ENCODE measurements around the gene VPS37D. TPM values are rescaled to one million over a fixed set of nuclear protein-coding genes. Genes with fewer than 3 reads are reported as not detected.

VPS37D gene
- total and polyA plus RNA-seq, 10 of the 15 experiments (the other 5 are each of a cell fraction or from before 2014, with no cell fraction given): 0.10 to 0.45 (median 0.16) TPM; not detected in 6

DNA sequence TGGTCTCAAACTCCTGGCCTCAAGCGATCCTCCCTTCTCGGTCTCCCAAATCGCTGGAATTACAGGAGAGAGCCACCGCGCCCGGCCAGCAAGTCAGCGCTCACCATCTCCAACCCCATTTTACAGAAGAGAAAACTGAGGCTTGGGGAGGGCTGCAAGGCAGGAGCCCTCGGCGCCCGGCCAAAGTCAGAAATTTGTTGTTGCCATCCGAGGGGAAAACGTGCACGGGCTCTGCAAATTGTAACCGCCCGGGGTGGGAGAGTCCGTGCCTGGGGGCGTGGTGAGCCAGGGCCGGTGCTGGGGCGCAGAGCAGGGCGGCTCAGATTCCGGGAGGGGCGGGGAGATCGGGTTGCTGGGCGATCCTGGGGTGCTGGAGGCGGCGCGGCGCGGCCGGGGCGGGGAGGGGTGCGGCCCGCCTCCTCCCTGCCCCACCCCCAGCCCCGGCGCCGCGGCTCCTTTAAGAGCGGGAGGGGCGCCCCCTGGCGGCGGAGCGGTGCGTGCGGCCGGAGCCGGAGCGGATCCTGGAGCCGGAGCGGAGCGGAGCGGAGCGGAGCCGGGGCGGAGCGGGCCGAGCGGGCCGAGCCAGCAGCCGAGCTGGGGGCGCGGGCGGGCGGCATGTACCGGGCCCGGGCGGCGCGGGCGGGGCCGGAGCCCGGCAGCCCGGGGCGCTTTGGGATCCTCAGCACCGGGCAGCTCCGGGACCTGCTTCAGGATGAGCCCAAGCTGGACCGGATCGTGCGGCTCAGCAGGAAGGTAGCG lies at the start of gene VPS37D (continued):
- TF ChIP-seq IKZF2 (IDR thresholded peaks at IDR 0.05): no peak
- no peak for TF ChIP-seq BRCA1 (IDR thresholded peaks at IDR 0.05; ENCODE audit: low read depth, low read length)
- TF ChIP-seq, protein P1, sequence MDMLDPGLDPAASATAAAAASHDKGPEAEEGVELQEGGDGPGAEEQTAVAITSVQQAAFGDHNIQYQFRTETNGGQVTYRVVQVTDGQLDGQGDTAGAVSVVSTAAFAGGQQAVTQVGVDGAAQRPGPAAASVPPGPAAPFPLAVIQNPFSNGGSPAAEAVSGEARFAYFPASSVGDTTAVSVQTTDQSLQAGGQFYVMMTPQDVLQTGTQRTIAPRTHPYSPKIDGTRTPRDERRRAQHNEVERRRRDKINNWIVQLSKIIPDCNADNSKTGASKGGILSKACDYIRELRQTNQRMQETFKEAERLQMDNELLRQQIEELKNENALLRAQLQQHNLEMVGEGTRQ (IDR thresholded peaks at IDR 0.05; ENCODE audit: borderline replicate concordance, low read depth, low read length): no peak
- TF ChIP-seq, protein P2, sequence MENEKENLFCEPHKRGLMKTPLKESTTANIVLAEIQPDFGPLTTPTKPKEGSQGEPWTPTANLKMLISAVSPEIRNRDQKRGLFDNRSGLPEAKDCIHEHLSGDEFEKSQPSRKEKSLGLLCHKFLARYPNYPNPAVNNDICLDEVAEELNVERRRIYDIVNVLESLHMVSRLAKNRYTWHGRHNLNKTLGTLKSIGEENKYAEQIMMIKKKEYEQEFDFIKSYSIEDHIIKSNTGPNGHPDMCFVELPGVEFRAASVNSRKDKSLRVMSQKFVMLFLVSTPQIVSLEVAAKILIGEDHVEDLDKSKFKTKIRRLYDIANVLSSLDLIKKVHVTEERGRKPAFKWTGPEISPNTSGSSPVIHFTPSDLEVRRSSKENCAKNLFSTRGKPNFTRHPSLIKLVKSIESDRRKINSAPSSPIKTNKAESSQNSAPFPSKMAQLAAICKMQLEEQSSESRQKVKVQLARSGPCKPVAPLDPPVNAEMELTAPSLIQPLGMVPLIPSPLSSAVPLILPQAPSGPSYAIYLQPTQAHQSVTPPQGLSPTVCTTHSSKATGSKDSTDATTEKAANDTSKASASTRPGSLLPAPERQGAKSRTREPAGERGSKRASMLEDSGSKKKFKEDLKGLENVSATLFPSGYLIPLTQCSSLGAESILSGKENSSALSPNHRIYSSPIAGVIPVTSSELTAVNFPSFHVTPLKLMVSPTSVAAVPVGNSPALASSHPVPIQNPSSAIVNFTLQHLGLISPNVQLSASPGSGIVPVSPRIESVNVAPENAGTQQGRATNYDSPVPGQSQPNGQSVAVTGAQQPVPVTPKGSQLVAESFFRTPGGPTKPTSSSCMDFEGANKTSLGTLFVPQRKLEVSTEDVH (IDR thresholded peaks at IDR 0.05; ENCODE audit: low read depth, partially characterized antibody): no peak
- TF ChIP-seq, protein P3, sequence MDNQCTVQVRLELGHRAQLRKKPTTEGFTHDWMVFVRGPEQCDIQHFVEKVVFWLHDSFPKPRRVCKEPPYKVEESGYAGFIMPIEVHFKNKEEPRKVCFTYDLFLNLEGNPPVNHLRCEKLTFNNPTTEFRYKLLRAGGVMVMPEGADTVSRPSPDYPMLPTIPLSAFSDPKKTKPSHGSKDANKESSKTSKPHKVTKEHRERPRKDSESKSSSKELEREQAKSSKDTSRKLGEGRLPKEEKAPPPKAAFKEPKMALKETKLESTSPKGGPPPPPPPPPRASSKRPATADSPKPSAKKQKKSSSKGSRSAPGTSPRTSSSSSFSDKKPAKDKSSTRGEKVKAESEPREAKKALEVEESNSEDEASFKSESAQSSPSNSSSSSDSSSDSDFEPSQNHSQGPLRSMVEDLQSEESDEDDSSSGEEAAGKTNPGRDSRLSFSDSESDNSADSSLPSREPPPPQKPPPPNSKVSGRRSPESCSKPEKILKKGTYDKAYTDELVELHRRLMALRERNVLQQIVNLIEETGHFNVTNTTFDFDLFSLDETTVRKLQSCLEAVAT (IDR thresholded peaks at IDR 0.05): no peak
- no peak for TF ChIP-seq ATF7 (IDR thresholded peaks at IDR 0.05; ENCODE audit: low read depth)
- no peak for TF ChIP-seq EZH2 (IDR thresholded peaks at IDR 0.05; ENCODE audit: borderline replicate concordance, control insufficient read depth, low read depth, low read length)
- TF ChIP-seq, protein P4, sequence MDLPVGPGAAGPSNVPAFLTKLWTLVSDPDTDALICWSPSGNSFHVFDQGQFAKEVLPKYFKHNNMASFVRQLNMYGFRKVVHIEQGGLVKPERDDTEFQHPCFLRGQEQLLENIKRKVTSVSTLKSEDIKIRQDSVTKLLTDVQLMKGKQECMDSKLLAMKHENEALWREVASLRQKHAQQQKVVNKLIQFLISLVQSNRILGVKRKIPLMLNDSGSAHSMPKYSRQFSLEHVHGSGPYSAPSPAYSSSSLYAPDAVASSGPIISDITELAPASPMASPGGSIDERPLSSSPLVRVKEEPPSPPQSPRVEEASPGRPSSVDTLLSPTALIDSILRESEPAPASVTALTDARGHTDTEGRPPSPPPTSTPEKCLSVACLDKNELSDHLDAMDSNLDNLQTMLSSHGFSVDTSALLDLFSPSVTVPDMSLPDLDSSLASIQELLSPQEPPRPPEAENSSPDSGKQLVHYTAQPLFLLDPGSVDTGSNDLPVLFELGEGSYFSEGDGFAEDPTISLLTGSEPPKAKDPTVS (IDR thresholded peaks at IDR 0.05; ENCODE audit: low read depth, low read length): no peak
- no peak for TF ChIP-seq ETV6 (conservative IDR thresholded peaks at IDR 0.05 in 1 of 2, IDR thresholded peaks at IDR 0.05 in 1 of 2; ENCODE audit: borderline replicate concordance in 1 of 2, low read depth in 1 of 2)
- no peak for TF ChIP-seq JUNB (IDR thresholded peaks at IDR 0.05)
- 0 out of 2 replicates have a peak, but pooled peaks have one; percentile 55 for TF ChIP-seq CBX5 (IDR thresholded peaks at IDR 0.05; ENCODE audit: low read depth)
- TF ChIP-seq, protein P5, sequence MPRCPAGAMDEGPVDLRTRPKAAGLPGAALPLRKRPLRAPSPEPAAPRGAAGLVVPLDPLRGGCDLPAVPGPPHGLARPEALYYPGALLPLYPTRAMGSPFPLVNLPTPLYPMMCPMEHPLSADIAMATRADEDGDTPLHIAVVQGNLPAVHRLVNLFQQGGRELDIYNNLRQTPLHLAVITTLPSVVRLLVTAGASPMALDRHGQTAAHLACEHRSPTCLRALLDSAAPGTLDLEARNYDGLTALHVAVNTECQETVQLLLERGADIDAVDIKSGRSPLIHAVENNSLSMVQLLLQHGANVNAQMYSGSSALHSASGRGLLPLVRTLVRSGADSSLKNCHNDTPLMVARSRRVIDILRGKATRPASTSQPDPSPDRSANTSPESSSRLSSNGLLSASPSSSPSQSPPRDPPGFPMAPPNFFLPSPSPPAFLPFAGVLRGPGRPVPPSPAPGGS (IDR thresholded peaks at IDR 0.05; ENCODE audit: borderline replicate concordance, insufficient read depth, low read depth, low read length, poor library complexity, severe bottlenecking): no peak
- no peak for TF ChIP-seq FOXK2 (IDR thresholded peaks at IDR 0.05)
- no peak for TF ChIP-seq ASH2L (IDR thresholded peaks at IDR 0.05; ENCODE audit: borderline replicate concordance, low read depth)
- 0 out of 2 replicates have a peak, but pooled peaks have one; percentile 33 for TF ChIP-seq RUNX3 (IDR thresholded peaks at IDR 0.05; ENCODE audit: low read length)
- no peak for TF ChIP-seq NFIC (IDR thresholded peaks at IDR 0.05; ENCODE audit: low read depth, low read length)
- TF ChIP-seq NFYB (IDR thresholded peaks at IDR 0.05; ENCODE audit: insufficient read depth, low read depth, low read length): no peak
- TF ChIP-seq RAD21 (IDR thresholded peaks at IDR 0.05; ENCODE audit: insufficient read depth, low read depth, low read length): peak; percentile 66
- no peak for TF ChIP-seq BMI1 (IDR thresholded peaks at IDR 0.05; ENCODE audit: borderline replicate concordance)
- TF ChIP-seq SMAD1 (IDR thresholded peaks at IDR 0.05; ENCODE audit: low read depth, partially characterized antibody): no peak
- TF ChIP-seq ZNF384 (IDR thresholded peaks at IDR 0.05; ENCODE audit: borderline replicate concordance, low read depth, low read length): no peak

All from GM12878 (cell line).